Measurements from ENCODE around the gene PPP6R3.

GRCh38 chr11:68513930-68514487, 53.5 kb downstream of the PPP6R3 start:
- TF ChIP-seq CTCF (IDR thresholded peaks at IDR 0.05; ENCODE audit: poor library complexity) (no peak), EZH2 (IDR thresholded peaks at IDR 0.05; ENCODE audit: borderline replicate concordance) (no peak), EZH2phosphoT487 (IDR thresholded peaks at IDR 0.05; ENCODE audit: low read depth, severe bottlenecking, unreplicated experiment) (no peak)
